A204.1 (cell line): ENCODE data around the gene LIG1.
"Not testable (repeated sequence)": the region's sequence is repeated elsewhere in the genome, so short reads cannot be mapped to it uniquely, and the experiment has no call there.

ENCODE experiments used
- FAIRE-seq: peaks from 2 replicates; lab custom pipeline; 2012; peaks lifted over from hg19 to GRCh38; lab: Jason Lieb, UNC

The LIG1 gene

DNA sequence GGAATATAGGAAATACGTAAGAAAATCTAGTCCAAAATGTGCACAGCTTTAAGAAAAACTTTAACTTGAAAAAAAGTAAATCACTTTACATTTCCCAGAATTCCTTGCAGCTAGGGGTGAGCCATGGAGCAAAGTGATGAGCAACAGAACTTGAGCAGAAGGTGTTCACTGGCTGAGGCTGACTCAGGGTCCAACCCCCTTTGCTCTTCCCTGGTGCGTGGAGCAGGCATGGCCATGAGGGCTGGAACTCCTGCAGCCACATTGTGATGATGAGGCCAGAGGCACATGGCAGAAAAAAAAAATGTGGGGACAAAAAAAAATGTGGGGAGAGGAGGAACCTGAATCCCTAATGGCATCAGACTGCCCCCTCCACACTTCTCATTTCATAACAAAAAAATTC lies 49.6 kb downstream of the LIG1 start:
- FAIRE-seq: no peak

DNA sequence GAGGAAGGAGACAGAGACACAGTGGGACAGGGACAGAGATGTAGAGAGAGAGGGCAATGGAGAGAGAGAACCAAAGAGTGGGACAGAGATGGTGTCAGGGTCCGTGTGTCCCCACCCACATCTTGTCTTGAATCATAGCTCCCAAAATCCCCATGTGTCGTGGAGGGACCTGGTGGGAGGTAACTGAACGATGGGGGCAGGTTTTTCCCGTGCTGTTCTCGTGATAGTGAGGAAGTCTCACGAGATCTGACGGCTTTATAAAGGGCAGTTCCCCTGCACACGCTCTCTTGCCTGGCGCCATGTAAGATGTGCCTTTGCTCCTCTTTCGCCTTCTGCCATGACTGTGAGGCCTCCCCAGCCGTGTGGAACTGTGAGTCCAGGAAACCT lies 52.0 kb downstream of the LIG1 start:
- no peak for FAIRE-seq

GRCh38 chr19:48117515-48118130 lies 52.5 kb downstream of the LIG1 start:
- FAIRE-seq: no peak

- FAIRE-seq: no peak
These were observed 56.8 kb downstream of the LIG1 start for GRCh38 chr19:48113190-48113917.

DNA sequence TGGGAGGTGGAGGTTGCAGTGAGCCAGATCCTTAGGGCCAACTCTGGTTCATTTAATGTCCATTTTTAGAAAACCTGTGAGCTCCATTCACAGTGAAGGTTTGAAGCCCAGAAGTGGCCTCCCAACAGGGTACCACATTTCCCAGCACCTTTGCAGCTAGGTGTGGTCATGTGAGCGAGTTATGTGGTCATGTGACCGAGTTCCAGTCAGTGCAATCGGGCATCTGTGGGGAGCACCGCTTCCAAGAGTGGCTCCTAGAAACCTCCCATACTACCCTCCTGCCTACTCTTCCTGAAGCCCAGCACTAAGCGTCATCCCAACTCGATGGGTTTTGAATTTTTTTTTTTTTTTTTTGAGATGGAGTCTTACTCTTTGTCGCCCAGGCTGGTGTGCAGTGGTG lies 58.9 kb downstream of the LIG1 start:
- FAIRE-seq: no peak

- FAIRE-seq: no peak
These were observed 59.7 kb downstream of the LIG1 start, which contains the start of gene PLA2G4C for GRCh38 chr19:48110350-48110966. PLA2G4C (minus strand) TSS chr19:48110817; CDS start chr19:48106529, 4,288 bp downstream.

DNA sequence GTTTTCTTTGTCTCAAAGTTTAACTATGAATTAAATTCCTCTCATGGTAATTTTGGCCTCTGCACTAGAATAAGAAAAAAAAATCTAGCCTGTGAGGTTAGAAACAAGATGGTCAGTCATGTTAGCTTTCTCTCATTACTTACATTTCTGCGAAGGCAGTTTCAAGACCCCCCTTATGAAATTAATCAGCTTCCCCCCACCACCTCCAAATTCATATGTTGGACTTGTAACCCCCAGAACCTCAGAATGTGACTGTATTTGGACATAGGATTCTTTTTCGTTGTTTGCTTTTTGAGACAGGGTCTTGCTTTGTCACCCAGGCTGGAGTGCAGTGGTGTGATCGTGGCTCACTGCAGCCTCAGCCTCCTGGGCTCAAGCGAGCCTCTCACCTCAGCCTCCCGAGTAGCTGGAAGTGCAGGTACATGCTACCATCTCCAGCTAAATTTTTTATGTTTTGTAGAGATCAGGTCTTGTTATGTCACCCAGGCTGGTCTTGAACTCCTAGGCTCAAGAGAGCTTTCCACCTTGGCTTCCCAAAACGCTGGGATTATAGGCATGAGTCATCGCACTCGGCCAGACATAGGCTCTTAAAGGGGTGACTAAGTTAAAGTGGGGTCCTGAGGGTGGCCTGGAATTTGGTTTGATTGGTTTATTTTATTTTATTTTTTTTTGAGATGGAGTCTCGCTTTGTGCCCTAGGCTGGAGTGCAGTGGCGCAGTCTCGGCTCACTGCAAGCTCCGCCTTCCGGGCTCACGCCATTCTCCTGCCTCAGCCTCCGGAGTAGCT lies 61.0 kb downstream of the LIG1 start:
- FAIRE-seq: no peak

DNA sequence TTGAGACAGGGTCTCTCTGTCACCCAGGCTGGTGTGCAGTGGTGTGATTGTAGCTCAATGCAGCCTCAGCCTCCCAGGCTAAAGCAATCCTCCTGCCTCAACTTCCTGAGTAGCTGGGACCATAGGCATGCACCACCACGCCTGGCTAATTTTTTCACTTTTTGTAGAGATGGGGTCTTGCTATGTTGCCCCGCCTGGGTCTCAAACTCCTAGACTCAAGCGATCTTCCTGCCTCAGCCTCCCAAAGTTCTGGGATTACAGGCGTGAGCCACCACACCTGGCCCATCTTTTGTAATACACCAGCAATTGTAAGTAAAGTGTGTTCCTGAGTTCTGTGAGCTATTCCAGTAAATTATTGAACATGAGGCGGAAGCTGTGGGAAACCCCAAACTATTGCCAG lies 66.2 kb downstream of the LIG1 start:
- FAIRE-seq: no peak

GRCh38 chr19:48102870-48103751 lies 67.0 kb downstream of the LIG1 start:
- no peak for FAIRE-seq

- no peak for FAIRE-seq
These were observed 74.5 kb downstream of the LIG1 start for GRCh38 chr19:48095612-48096175.

DNA sequence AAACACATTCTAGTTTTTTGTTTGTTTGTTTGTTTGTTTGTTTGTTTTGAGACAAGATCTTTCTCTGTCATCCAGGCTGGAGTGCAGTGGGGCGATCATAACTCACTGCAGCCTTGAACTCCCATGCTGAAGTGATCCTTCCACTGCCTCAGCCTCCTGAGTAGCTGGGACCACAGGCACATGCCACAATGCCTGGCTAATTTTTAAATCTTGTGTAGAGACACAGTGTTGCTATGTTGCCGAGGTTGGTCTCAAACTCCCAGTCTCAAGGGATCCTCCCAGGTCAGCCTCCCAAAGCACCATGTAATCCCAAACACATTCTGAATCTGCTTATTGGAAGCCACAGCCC lies 75.3 kb downstream of the LIG1 start:
- FAIRE-seq: no peak

GRCh38 chr19:48094129-48094854 lies 75.9 kb downstream of the LIG1 start:
- FAIRE-seq: no peak

DNA sequence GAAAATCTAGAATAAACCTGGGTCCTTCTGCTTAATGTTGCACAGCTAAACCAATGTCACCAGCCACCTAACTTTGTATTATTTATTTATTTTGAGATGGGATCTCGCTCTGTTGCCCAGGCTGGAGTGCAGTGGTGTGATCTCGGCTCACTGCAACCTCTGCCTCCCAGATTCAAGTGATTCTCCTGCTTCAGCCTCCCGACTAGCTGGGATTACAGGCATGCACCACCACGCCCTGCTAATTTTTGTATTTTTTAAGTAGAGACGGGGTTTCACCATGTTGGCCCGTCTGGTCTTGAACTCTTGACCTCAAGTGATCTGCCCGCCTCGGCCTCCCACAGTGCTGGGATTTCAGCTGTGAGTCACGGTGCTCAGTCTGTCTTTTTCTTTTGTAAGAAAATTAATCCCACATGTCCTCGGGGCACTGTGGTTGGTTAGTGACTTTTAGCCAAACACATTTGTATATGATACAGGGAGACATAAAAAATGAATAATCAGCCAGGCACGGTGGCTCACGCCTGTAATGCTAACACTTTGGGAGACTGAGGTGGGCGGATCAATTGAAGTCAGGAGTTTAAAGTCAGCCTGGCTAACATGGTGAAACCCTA lies 78.9 kb downstream of the LIG1 start:
- not testable (repeated sequence) for FAIRE-seq

DNA sequence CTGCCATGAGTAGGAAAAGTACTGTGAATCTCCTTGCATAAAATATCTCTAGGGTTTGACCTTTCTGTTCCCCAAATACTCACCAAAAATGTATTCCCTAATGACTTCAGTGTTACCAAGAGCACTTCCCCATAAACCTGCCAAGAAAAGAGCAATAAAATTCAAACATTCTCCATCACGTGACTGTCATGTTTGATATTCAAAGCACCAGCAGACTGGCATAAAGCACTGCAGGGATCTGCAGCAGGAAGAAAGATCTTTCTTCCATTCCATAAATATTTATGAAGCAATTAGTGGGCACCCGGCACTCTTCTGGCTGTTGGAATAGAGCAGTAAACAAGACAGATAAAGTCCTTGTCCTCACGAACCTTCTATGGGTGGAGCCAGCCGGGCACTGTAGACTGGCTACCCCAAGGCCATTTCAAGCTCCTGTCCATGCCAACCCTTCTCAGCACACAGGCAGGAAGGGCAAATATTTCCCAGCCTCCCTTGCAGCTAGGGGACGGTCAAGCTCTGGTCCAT lies 79.8 kb downstream of the LIG1 start:
- FAIRE-seq: no peak

GRCh38 chr19:48088991-48089390 lies 81.2 kb downstream of the LIG1 start:
- FAIRE-seq: not testable (repeated sequence)

DNA sequence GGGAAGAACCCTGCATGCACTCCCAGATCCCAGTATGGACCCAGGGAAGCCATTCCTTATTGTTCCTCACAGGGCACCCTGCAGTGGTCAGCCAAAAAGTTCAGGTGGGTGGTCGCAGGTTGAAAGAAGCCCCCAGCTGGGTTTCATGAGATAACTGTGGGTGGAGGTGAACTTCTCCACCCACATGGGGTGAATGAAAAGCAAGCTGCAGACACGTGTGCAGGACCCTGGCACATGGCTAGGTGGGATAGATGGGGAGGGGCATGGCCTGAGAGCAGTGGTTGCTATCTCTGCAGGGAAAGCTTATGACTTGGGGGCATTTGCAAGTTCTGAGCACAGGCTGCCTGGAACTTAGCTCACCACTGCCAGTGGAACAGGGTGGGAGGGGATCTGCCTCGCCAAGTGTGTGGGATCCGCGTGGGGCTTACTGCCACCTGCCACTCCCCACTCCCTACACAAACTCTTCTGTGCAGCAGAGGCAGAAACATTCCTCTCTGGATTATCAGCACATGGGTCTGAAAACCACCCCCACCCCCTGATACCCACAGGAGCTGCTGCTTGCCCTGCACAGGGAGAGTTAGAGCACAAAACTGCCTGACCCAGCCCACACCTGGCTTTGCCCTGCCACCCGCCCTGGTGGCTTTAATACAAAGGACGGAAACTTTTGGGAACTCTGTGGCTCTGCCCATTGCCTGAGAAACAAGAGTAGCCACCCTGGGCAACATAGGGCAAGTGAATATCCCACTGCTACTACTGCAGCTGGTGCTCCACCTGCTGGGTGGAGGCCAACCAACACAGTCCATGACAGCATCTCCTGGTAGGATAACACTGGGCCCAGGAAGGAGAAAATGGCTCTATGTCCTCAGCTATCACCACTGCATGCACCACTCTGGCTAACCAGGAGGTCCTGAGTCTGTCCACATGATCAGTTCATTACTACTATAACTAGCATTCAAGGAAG lies 84.0 kb downstream of the LIG1 start:
- FAIRE-seq: no peak

DNA sequence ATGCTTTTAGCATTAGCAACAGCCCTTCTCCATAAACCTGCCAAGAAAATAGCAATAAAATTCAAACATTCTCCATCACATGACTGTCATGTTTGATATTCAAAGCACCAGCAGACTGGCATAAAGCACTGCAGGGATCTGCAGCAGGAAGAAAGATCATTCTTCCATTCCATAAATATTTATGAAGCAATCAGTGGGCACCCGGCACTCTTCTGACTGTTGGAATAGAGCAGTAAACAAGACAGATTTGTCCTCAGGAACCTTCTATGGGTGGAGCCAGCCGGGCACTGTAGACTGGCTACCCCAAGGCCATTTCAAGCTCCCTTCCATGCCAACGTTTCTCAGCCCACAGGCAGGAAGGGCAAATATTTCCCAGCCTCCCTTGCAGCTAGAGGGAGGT lies 85.1 kb downstream of the LIG1 start:
- no peak for FAIRE-seq

DNA sequence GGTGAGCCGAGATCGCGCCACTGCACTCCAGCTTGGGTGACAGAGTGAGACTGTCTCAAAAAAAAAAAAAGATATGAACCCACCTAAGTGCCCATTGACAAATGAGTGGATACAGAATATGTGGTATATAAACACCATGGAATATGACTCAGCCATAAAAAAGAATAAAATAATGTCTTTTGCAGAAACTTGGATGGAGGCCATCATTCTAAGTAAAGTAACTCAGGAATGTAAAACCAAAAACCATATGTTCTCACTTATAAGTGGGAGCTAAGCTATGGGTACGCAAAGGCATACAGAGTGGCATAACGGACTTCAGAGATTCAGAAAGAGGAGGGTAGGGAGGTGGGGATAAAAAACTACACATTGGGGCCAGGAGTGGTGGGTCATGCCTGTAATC lies 89.0 kb downstream of the LIG1 start:
- FAIRE-seq: no peak

DNA sequence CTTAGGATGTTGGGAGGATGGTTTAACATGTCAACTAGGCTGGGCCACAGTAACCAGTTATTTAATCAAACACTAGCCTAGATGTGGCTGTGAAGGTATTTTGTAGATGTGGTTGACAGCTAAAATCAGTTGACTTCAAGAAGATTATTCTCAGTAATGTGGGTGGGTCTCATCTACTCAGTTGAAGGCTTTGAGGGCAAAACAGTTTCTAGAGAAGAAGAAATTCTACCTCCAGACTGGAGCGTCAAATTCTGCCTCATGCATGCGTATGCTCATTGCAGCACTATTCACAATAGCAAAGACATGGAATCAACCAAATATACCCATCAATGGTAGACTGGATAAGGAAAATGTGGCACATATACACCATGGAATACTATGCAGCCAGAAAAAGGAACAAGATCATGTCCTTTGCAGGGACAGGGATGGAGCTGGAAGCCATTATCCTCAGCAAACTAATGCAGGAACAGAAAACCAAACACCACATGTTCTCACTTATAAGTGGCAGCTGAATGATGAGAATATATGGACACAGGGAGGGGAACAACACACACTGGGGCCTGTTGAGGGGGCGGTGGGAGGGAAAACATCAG lies 99.9 kb downstream of the LIG1 start:
- not testable (repeated sequence) for FAIRE-seq
